H9 (cell line): ENCODE data around the gene CCDC169. TPM values are rescaled to one million over a fixed set of nuclear protein-coding genes. Genes with fewer than 3 reads are reported as not detected.

Source experiments
- DNase-seq: peaks from one replicate; pipeline ENCODE4 v3.0.0-alpha.2; 2017
- H2AFZ ChIP-seq: one replicate; pipeline ENCODE4 v1.6.1; 2013; ENCODE audit warnings: mild to moderate bottlenecking, low read length, control low read depth, moderate library complexity
- H2AK5ac ChIP-seq: 2 replicates; pipeline ENCODE4 v1.6.1; 2013; ENCODE audit warnings: low read length, control low read depth, mixed read lengths; ENCODE audit not compliant: insufficient read length
- H2BK120ac ChIP-seq: one replicate; pipeline ENCODE4 v1.6.1; 2013; ENCODE audit warnings: low read depth, mild to moderate bottlenecking, low read length, control low read depth, inconsistent platforms; ENCODE audit not compliant: poor library complexity, severe bottlenecking
- H2BK12ac ChIP-seq: 2 replicates; pipeline ENCODE4 v1.6.1; 2013; ENCODE audit warnings: low read length, control low read depth, mixed read lengths, low read depth; ENCODE audit not compliant: insufficient read length
- H2BK15ac ChIP-seq: 2 replicates; pipeline ENCODE4 v1.6.1; 2013; ENCODE audit warnings: low read depth, low read length, control low read depth
- H2BK20ac ChIP-seq: one replicate; pipeline ENCODE4 v1.6.1; 2013; ENCODE audit warnings: low read depth, mild to moderate bottlenecking, low read length, control low read depth, inconsistent platforms; ENCODE audit not compliant: poor library complexity, severe bottlenecking
- H2BK5ac ChIP-seq: 2 replicates; pipeline ENCODE4 v1.6.1; 2013; ENCODE audit warnings: low read length, control low read depth, mixed read lengths; ENCODE audit not compliant: insufficient read length
- H3K14ac ChIP-seq: 2 replicates; pipeline ENCODE4 v1.6.1; 2013; ENCODE audit warnings: low read length, control low read depth; ENCODE audit not compliant: insufficient read depth
- H3K18ac ChIP-seq: 2 replicates; pipeline ENCODE4 v1.6.1; 2013; ENCODE audit warnings: low read depth, mild to moderate bottlenecking, mixed read lengths, low read length, control low read depth; ENCODE audit not compliant: insufficient read length
- H3K23ac ChIP-seq: 2 replicates; pipeline ENCODE4 v1.6.1; 2013; ENCODE audit warnings: low read length, control low read depth, mixed read lengths, low read depth; ENCODE audit not compliant: insufficient read length
- H3K23me2 ChIP-seq: 2 replicates; pipeline ENCODE4 v1.6.1; 2013; ENCODE audit warnings: low read depth, mild to moderate bottlenecking, mixed read lengths, low read length, control low read depth; ENCODE audit not compliant: insufficient read length, poor library complexity, severe bottlenecking
- H3K27ac ChIP-seq: 2 replicates; pipeline ENCODE4 v1.5.1; 2013; ENCODE audit warnings: low read length, control low read depth, mixed read lengths, low read depth; ENCODE audit not compliant: insufficient read length
- H3K27me3 ChIP-seq: 2 replicates; pipeline ENCODE4 v1.6.1; 2013; ENCODE audit warnings: low read length, control low read depth, inconsistent platforms; ENCODE audit not compliant: insufficient read depth
- H3K4ac ChIP-seq: 2 replicates; pipeline ENCODE4 v1.6.1; 2013; ENCODE audit warnings: low read depth, mild to moderate bottlenecking, control low read depth, inconsistent platforms, low read length, moderate library complexity
- H3K4me1 ChIP-seq: 2 replicates; pipeline ENCODE4 v1.6.1; 2013; ENCODE audit warnings: low read length, control low read depth, inconsistent platforms; ENCODE audit not compliant: insufficient read depth
- H3K4me2 ChIP-seq: 2 replicates; pipeline ENCODE4 v1.6.1; 2013; ENCODE audit warnings: low read length, control low read depth, mixed read lengths; ENCODE audit not compliant: insufficient read length, insufficient read depth
- H3K56ac ChIP-seq: 2 replicates; pipeline ENCODE4 v1.6.1; 2013; ENCODE audit warnings: low read depth, mild to moderate bottlenecking, mixed read lengths, low read length, control low read depth; ENCODE audit not compliant: insufficient read length
- H3K79me1 ChIP-seq: 2 replicates; pipeline ENCODE4 v1.6.1; 2013; ENCODE audit warnings: low read depth, mild to moderate bottlenecking, moderate library complexity, low read length, control low read depth, inconsistent platforms; ENCODE audit not compliant: insufficient read depth, poor library complexity, severe bottlenecking
- H3K79me2 ChIP-seq: 2 replicates; pipeline ENCODE4 v1.6.1; 2013; ENCODE audit warnings: low read length, control low read depth, inconsistent platforms; ENCODE audit not compliant: insufficient read depth
- H3K9ac ChIP-seq: 2 replicates; pipeline ENCODE4 v1.6.1; 2013; ENCODE audit warnings: low read length, control low read depth, mixed read lengths; ENCODE audit not compliant: insufficient read length; ENCODE audit errors: extremely low read depth
- H3K9me3 ChIP-seq: one replicate; pipeline ENCODE4 v1.6.1; 2013; ENCODE audit warnings: low read depth, low read length, inconsistent platforms; ENCODE audit not compliant: control insufficient read depth
- H3T11ph ChIP-seq: one replicate; pipeline ENCODE4 v1.6.1; 2013; ENCODE audit warnings: mild to moderate bottlenecking, low read length, control low read depth, inconsistent platforms
- H4K20me1 ChIP-seq: one replicate; pipeline ENCODE4 v1.6.1; 2013; ENCODE audit not compliant: control insufficient read depth, insufficient read length, insufficient read depth
- H4K5ac ChIP-seq: 2 replicates; pipeline ENCODE4 v1.6.1; 2013; ENCODE audit warnings: low read depth, mild to moderate bottlenecking, mixed read lengths, low read length, control low read depth; ENCODE audit not compliant: insufficient read length
- H4K8ac ChIP-seq: replicated peaks from 2 replicates; pipeline ENCODE4 v1.6.1; 2013; ENCODE audit warnings: low read length, control low read depth, mixed read lengths, low read depth; ENCODE audit not compliant: insufficient read length
- H4K91ac ChIP-seq: 2 replicates; pipeline ENCODE4 v1.6.1; 2013; ENCODE audit warnings: low read depth, mild to moderate bottlenecking, moderate library complexity, mixed read lengths, low read length, control low read depth; ENCODE audit not compliant: insufficient read length
- H3K27ac Mint-ChIP-seq, 3 experiments: 2 replicates in 2 of 3; 3 replicates in 1 of 3; pipeline ENCODE4 v1.8.0; 2020 to 2021; ENCODE audit warnings: mixed read lengths in 3 of 3, mild to moderate bottlenecking in 1 of 3, moderate library complexity in 1 of 3
- H3K27me3 Mint-ChIP-seq: 2 replicates; pipeline ENCODE4 v1.8.0; 2021; ENCODE audit warnings: low read depth, mild to moderate bottlenecking, moderate library complexity, mixed read lengths
- H3K36me3 Mint-ChIP-seq, 3 experiments: 2 replicates in 2 of 3; 3 replicates in 1 of 3; pipeline ENCODE4 v1.8.0; 2020 to 2021; ENCODE audit warnings: low read depth in 3 of 3, mixed read lengths in 3 of 3; ENCODE audit not compliant: insufficient read depth in 1 of 3
- H3K4me1 Mint-ChIP-seq, 2 experiments: 2 replicates each; pipeline ENCODE4 v1.8.0; 2020; ENCODE audit warnings: mixed read lengths in 2 of 2
- H3K4me3 Mint-ChIP-seq, 2 experiments: 2 replicates in 1 of 2; 3 replicates in 1 of 2; pipeline ENCODE4 v1.8.0; 2020 to 2021; ENCODE audit warnings: mild to moderate bottlenecking in 2 of 2, mixed read lengths in 2 of 2, moderate library complexity in 1 of 2
- H3K9me3 Mint-ChIP-seq, 2 experiments: 2 replicates in 1 of 2; 3 replicates in 1 of 2; pipeline ENCODE4 v1.8.0; 2020; ENCODE audit warnings: mild to moderate bottlenecking in 2 of 2, mixed read lengths in 2 of 2, moderate library complexity in 1 of 2
- WGBS: extraction: QIAGEN DNeasy Blood & Tissue Kit; methylation state at CpG from one replicate; pipeline ENCODE4 v1.1.7; 2013; ENCODE audit warnings: missing lambda C conversion rate, low lambda C conversion rate, mixed read lengths; ENCODE audit not compliant: insufficient read length; ENCODE audit errors: extremely low coverage; 5-methylcytosine and 5-hydroxymethylcytosine counted together
- total RNA-seq: library from RNA; stranded (reverse); gene quantifications from 2 replicates; pipeline ENCODE4 v1.2.1, GENCODE V29; 2021
- TF ChIP-seq, protein P1 (sequence below): fragments of 200-600 bp; sonication (generic); conservative IDR thresholded peaks from 3 replicates; pipeline ENCODE4 v1.8.0; 2021; ENCODE audit warnings: antibody characterized with exemption, mild to moderate bottlenecking

CCDC169 gene
- total RNA-seq, 1 experiment from 2014 or later: 19.1 TPM

GRCh38 chr13:36329361-36329760 is 31.7 kb upstream of the CCDC169 start:
- Histone ChIP-seq H4K5ac (no peak overlapping the region), H3K14ac (no peak overlapping the region), H3K9ac (no peak overlapping the region), H3T11ph (no peak overlapping the region), H2BK5ac (no peak overlapping the region), H2AK5ac (no peak overlapping the region), H3K23me2 (no peaks in the 10 kb centered on the region), H3K4ac (no peak overlapping the region), H3K4me1 (peaks cover 11% of the 10 kb centered on the region; the same call in 1 of the 2 replicates), H3K23ac (no peak overlapping the region), H3K56ac (no peak overlapping the region), H2BK120ac (no peak overlapping the region), H3K18ac (no peak overlapping the region), H3K9me3 (no peaks in the 10 kb centered on the region), H2BK12ac (no peak overlapping the region), H4K8ac (no peak overlapping the region), H3K4me2 (no peak overlapping the region), H2BK15ac (no peak overlapping the region), H3K27me3 (no peaks in the 10 kb centered on the region), H2AFZ (no peak overlapping the region), H4K20me1 (no peaks in the 10 kb centered on the region), H3K79me2 (peaks cover 5% of the 10 kb centered on the region; the same call in 1 of the 2 replicates), H3K27ac (no peak overlapping the region), H3K79me1 (peaks cover 5% of the 10 kb centered on the region), H2BK20ac (no peak overlapping the region), H4K91ac (no peak overlapping the region)
- no peak overlapping the region for H3K4me3 Mint-ChIP-seq
- WGBS: no CpG with 5 or more reads among the region's 4 CpGs
- TF ChIP-seq, protein P1, sequence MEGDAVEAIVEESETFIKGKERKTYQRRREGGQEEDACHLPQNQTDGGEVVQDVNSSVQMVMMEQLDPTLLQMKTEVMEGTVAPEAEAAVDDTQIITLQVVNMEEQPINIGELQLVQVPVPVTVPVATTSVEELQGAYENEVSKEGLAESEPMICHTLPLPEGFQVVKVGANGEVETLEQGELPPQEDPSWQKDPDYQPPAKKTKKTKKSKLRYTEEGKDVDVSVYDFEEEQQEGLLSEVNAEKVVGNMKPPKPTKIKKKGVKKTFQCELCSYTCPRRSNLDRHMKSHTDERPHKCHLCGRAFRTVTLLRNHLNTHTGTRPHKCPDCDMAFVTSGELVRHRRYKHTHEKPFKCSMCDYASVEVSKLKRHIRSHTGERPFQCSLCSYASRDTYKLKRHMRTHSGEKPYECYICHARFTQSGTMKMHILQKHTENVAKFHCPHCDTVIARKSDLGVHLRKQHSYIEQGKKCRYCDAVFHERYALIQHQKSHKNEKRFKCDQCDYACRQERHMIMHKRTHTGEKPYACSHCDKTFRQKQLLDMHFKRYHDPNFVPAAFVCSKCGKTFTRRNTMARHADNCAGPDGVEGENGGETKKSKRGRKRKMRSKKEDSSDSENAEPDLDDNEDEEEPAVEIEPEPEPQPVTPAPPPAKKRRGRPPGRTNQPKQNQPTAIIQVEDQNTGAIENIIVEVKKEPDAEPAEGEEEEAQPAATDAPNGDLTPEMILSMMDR: no peak
- DNase-seq: no peak
- H3K27ac Mint-ChIP-seq: no peak overlapping the region
- peaks cover 10 to 45% (median 11%) of the 10 kb centered on the region in 3 experiments; a peak in 6 of 7 replicates for H3K36me3 Mint-ChIP-seq
- no peaks in the 10 kb centered on the region for H3K27me3 Mint-ChIP-seq
- no peaks in the 10 kb centered on the region for H3K9me3 Mint-ChIP-seq
- peaks cover 19 to 26% of the 10 kb centered on the region in 2 experiments for H3K4me1 Mint-ChIP-seq
